ENCODE results near the gene LEMD3. TPM values are rescaled to one million over a fixed set of nuclear protein-coding genes. Genes with fewer than 3 reads are reported as not detected.

The LEMD3 gene
- total RNA-seq, 2 experiments from 2014 or later = 29.0 to 45.5 TPM

DNA sequence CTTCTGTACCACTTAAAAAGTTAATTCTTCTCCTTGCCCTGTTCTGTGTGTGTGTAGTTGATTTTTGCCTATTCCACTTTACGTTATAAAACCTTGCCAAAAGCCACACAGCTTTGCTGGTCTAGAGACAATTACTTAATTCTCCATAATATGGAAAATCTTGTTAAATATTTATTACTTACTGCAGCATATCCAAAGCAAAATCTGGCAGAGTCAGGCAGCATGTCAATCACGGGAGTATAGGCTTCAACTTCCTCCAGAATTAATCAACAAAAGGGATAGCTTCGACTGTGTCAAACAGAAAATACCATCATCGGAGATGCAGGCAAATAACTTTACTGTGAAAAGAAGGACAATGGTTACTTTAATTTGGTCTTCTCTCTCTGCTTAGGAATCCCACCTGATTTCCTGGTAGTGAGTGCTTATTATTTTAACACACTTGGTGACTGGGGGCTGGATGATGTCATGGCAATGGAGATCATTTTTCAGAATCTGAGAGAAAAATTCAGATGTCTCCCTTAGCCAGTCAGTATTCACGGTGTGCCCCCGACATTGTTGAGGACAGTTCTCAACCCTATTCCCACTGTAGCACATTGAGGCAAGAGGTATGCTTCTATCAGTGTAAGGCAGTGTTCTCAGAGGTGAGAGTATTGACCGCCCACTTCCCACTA, 105.4 kb downstream of the LEMD3 start:
- CTCF ChIA-PET (ENCODE audit: unreplicated experiment) = no interaction called here
- intact Hi-C loops (cut with micrococcal nuclease; ENCODE audit: unreplicated experiment) = no loop called here
- Histone ChIP-seq H2AFZ (ENCODE audit: low read length) (no peak overlapping the region), H3K4me3 (ENCODE audit: low read depth, low read length, poor library complexity, severe bottlenecking) (no peak overlapping the region), H3K9me3 (ENCODE audit: low read length) (no peaks in the 10 kb centered on the region), H3K79me2 (ENCODE audit: insufficient read depth, low read depth, low read length) (no peaks in the 10 kb centered on the region), H3K36me3 (ENCODE audit: insufficient read depth, low read length) (no peaks in the 10 kb centered on the region), H3K4me2 (ENCODE audit: low read length) (no peak overlapping the region), H3K9me2 (ENCODE audit: insufficient read depth, low read length) (no peaks in the 10 kb centered on the region), H3K27ac (ENCODE audit: low read depth, low read length, poor library complexity, severe bottlenecking) (no peak overlapping the region), H3K4me1 (ENCODE audit: insufficient read depth, low read length, poor library complexity, severe bottlenecking) (no peaks in the 10 kb centered on the region), H4K20me1 (ENCODE audit: insufficient read depth, low read length) (no peaks in the 10 kb centered on the region)
- no peak for DNase-seq (ENCODE audit: low spot score)
- POLR2A ChIA-PET = no interaction called here
- no TSS peak for BruUV-seq (replicated peaks)
- TF ChIP-seq EZH2phosphoT487 (IDR thresholded peaks at IDR 0.05; ENCODE audit: borderline replicate concordance, low read depth, low read length) = no peak
- TF ChIP-seq, protein P1, sequence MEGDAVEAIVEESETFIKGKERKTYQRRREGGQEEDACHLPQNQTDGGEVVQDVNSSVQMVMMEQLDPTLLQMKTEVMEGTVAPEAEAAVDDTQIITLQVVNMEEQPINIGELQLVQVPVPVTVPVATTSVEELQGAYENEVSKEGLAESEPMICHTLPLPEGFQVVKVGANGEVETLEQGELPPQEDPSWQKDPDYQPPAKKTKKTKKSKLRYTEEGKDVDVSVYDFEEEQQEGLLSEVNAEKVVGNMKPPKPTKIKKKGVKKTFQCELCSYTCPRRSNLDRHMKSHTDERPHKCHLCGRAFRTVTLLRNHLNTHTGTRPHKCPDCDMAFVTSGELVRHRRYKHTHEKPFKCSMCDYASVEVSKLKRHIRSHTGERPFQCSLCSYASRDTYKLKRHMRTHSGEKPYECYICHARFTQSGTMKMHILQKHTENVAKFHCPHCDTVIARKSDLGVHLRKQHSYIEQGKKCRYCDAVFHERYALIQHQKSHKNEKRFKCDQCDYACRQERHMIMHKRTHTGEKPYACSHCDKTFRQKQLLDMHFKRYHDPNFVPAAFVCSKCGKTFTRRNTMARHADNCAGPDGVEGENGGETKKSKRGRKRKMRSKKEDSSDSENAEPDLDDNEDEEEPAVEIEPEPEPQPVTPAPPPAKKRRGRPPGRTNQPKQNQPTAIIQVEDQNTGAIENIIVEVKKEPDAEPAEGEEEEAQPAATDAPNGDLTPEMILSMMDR (conservative IDR thresholded peaks at IDR 0.05; ENCODE audit: low read length) = no peak

DNA sequence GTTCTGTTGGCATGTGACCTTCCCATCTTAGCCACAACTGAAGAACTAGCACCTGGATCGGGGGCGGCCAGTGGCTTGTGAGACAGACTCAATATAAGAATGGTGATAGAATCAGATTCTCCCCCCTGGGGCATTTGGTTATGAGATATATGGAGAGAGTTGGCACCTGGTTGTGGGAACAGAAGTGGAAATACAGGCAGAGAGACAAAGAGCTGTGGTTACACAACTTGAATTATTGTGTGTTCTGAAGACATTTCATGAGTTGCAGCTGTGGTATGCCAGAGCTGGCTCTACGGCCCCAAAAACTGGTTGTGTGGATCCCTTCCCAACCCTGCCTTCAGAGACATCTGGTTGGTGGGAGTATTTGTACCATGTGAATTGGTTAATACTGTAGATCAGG, 106.2 kb downstream of the LEMD3 start:
- Histone ChIP-seq H2AFZ (ENCODE audit: low read length) (no peak overlapping the region), H3K9me2 (ENCODE audit: insufficient read depth, low read length) (no peaks in the 10 kb centered on the region), H3K4me1 (ENCODE audit: insufficient read depth, low read length, poor library complexity, severe bottlenecking) (no peaks in the 10 kb centered on the region), H3K4me3 (ENCODE audit: low read depth, low read length, poor library complexity, severe bottlenecking) (no peak overlapping the region), H3K27ac (ENCODE audit: low read depth, low read length, poor library complexity, severe bottlenecking) (no peak overlapping the region), H3K4me2 (ENCODE audit: low read length) (no peak overlapping the region), H3K79me2 (ENCODE audit: insufficient read depth, low read depth, low read length) (no peaks in the 10 kb centered on the region), H4K20me1 (ENCODE audit: insufficient read depth, low read length) (no peaks in the 10 kb centered on the region), H3K36me3 (ENCODE audit: insufficient read depth, low read length) (no peaks in the 10 kb centered on the region), H3K9me3 (ENCODE audit: low read length) (no peaks in the 10 kb centered on the region)
- BruUV-seq (replicated peaks) = no TSS peak
- ChIA-PET CTCF (ENCODE audit: unreplicated experiment) (no interaction called here), POLR2A (interaction anchor here (0.9 kb wide), 1 partner anchor 10 kb away, joined by 4 read pairs; no protein-coding TSS in a partner anchor)
- DNase-seq (ENCODE audit: low spot score) = no peak
- no peak for TF ChIP-seq EZH2phosphoT487 (IDR thresholded peaks at IDR 0.05; ENCODE audit: borderline replicate concordance, low read depth, low read length)
- TF ChIP-seq, protein P1 (conservative IDR thresholded peaks at IDR 0.05; ENCODE audit: low read length) = no peak
- intact Hi-C loops (cut with micrococcal nuclease; ENCODE audit: unreplicated experiment) = no loop called here

DNA sequence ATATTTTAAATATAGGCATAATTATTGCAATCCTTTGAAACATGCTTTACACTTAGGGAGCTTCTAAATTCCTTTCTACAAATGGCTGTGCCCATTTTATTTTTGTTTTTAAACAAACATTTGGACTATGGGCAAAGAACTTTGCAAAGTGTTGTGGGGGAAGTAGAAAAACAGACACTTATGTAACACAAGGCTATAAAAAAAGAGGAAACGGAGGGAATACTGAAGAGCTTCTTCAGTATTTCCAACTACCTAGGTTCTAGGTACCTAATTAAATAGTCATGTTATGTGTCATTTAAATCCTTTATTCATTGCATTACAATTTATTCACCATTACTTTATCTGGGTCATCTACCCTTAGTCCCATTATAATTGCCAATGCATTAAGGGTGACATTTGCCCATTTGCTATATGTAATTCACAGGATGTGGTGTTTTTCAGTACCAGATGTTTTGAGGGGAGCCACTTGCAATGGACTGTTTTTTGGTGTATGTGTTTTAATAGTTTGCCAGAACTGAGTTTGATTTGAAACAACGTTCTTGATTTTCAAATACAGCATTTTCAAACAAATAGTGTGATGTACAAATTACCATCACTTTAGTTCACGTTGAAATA, 107.6 kb downstream of the LEMD3 start:
- ChIA-PET CTCF (ENCODE audit: unreplicated experiment) (no interaction called here), POLR2A (interaction anchor here (0.6 kb wide), 1 partner anchor 327 kb away, joined by 3 read pairs; no protein-coding TSS in a partner anchor)
- Histone ChIP-seq H3K4me1 (ENCODE audit: insufficient read depth, low read length, poor library complexity, severe bottlenecking) (no peaks in the 10 kb centered on the region), H2AFZ (ENCODE audit: low read length) (no peak overlapping the region), H3K4me2 (ENCODE audit: low read length) (no peak overlapping the region), H3K36me3 (ENCODE audit: insufficient read depth, low read length) (no peaks in the 10 kb centered on the region), H4K20me1 (ENCODE audit: insufficient read depth, low read length) (no peaks in the 10 kb centered on the region), H3K79me2 (ENCODE audit: insufficient read depth, low read depth, low read length) (no peaks in the 10 kb centered on the region), H3K4me3 (ENCODE audit: low read depth, low read length, poor library complexity, severe bottlenecking) (no peak overlapping the region), H3K9me2 (ENCODE audit: insufficient read depth, low read length) (no peaks in the 10 kb centered on the region), H3K27ac (ENCODE audit: low read depth, low read length, poor library complexity, severe bottlenecking) (no peak overlapping the region), H3K9me3 (ENCODE audit: low read length) (no peaks in the 10 kb centered on the region)
- DNase-seq (ENCODE audit: low spot score) = no peak
- intact Hi-C loops (cut with micrococcal nuclease; ENCODE audit: unreplicated experiment) = no loop called here
- no peak for TF ChIP-seq EZH2phosphoT487 (IDR thresholded peaks at IDR 0.05; ENCODE audit: borderline replicate concordance, low read depth, low read length)
- TF ChIP-seq, protein P1 (conservative IDR thresholded peaks at IDR 0.05; ENCODE audit: low read length) = no peak
- no TSS peak for BruUV-seq (replicated peaks)
